Neural cell (in vitro differentiated cells): ENCODE data around the gene MIGA1. TPM values are rescaled to one million over a fixed set of nuclear protein-coding genes. Genes with fewer than 3 reads are reported as not detected.

ENCODE experiments used
- H2AFZ ChIP-seq: fragments of 200-600, 300-800 bp; sonication (generic), shearing (Covaris generic); 2 replicates; pipeline ENCODE4 v1.6.0; 2014; ENCODE audit warnings: low read depth, mild to moderate bottlenecking, antibody characterized with exemption, low read length, moderate library complexity
- H3F3A ChIP-seq: fragments of 200-600 bp; shearing (Covaris generic); 2 replicates; pipeline ENCODE4 v1.6.1; 2016; ENCODE audit warnings: mild to moderate bottlenecking, moderate library complexity, mixed read lengths, antibody characterized with exemption, low read length; ENCODE audit not compliant: insufficient read depth, poor library complexity, severe bottlenecking
- H3K27ac ChIP-seq: fragments of 200-600, 300-800 bp; sonication (generic), shearing (Covaris generic); 2 replicates; pipeline ENCODE4 v1.5.1; 2014; ENCODE audit warnings: mild to moderate bottlenecking, low read length, moderate library complexity
- H3K27me3 ChIP-seq: fragments of 300-800, 200-600 bp; sonication (generic), shearing (Covaris generic); 2 replicates; pipeline ENCODE4 v1.6.0; 2014; ENCODE audit warnings: mild to moderate bottlenecking, low read depth, low read length, moderate library complexity; ENCODE audit not compliant: insufficient read depth
- H3K36me3 ChIP-seq: fragments of 300-800, 200-600 bp; sonication (generic), shearing (Covaris generic); 2 replicates; pipeline ENCODE4 v1.5.1; 2014; ENCODE audit warnings: mild to moderate bottlenecking, antibody characterized with exemption, low read length, moderate library complexity; ENCODE audit not compliant: insufficient read depth
- H3K4me2 ChIP-seq: fragments of 300-800, 200-600 bp; sonication (generic), shearing (Covaris generic); 2 replicates; pipeline ENCODE4 v1.6.0; 2014; ENCODE audit warnings: mild to moderate bottlenecking, low read length
- H3K4me3 ChIP-seq: fragments of 300-800, 200-600 bp; sonication (generic), shearing (Covaris generic); 2 replicates; pipeline ENCODE4 v1.5.1; 2014; ENCODE audit warnings: mild to moderate bottlenecking, low read length, moderate library complexity
- H3K79me2 ChIP-seq: fragments of 200-600 bp; shearing (Covaris generic); replicated peaks from 2 replicates; pipeline ENCODE4 v1.6.0; 2014; ENCODE audit warnings: mild to moderate bottlenecking, low read length, moderate library complexity; ENCODE audit not compliant: insufficient read depth
- H3K9ac ChIP-seq: fragments of 300-800, 200-600 bp; sonication (generic), shearing (Covaris generic); 2 replicates; pipeline ENCODE4 v1.6.1; 2016; ENCODE audit warnings: mild to moderate bottlenecking, low read length, mixed read lengths
- H3K9me2 ChIP-seq: fragments of 200-600 bp; shearing (Covaris generic); 2 replicates; pipeline ENCODE4 v1.6.1; 2016; ENCODE audit warnings: mild to moderate bottlenecking, low read length, mixed read lengths; ENCODE audit not compliant: insufficient read depth
- H3K9me3 ChIP-seq: fragments of 200-600, 300-800 bp; sonication (generic), shearing (Covaris generic); 2 replicates; pipeline ENCODE4 v1.6.1; 2016; ENCODE audit warnings: mild to moderate bottlenecking, mixed run types, low read length, moderate library complexity, mixed read lengths
- H4K20me1 ChIP-seq: fragments of 200-600 bp; shearing (Covaris generic); 2 replicates; pipeline ENCODE4 v1.6.1; 2016; ENCODE audit warnings: mild to moderate bottlenecking, mixed run types; ENCODE audit not compliant: insufficient read depth
- EP300 ChIP-seq: fragments of 450-650 bp; conservative IDR thresholded peaks from 2 replicates; pipeline ENCODE4 v1.6.1; 2014; ENCODE audit warnings: antibody characterized with exemption, mild to moderate bottlenecking, moderate library complexity; ENCODE audit not compliant: poor library complexity, severe bottlenecking
- EZH2 ChIP-seq: fragments of 200-600, 300-800 bp; shearing (Covaris generic), sonication (generic); IDR thresholded peaks from 2 replicates; pipeline ENCODE4 v1.6.1; 2014; ENCODE audit warnings: antibody characterized with exemption, low read length, borderline replicate concordance, mild to moderate bottlenecking; ENCODE audit not compliant: insufficient read depth, poor library complexity, severe bottlenecking
- MXI1 ChIP-seq: fragments of 450-650 bp; conservative IDR thresholded peaks from 2 replicates; pipeline ENCODE4 v1.6.1; 2014; ENCODE audit warnings: antibody characterized with exemption, mild to moderate bottlenecking; ENCODE audit not compliant: poor library complexity, severe bottlenecking
- POLR2AphosphoS5 ChIP-seq: IDR thresholded peaks from 2 replicates; pipeline ENCODE4 v1.6.1; 2012
- RAD21 ChIP-seq: fragments of 450-650 bp; conservative IDR thresholded peaks from 2 replicates; pipeline ENCODE4 v1.6.1; 2014; ENCODE audit warnings: antibody characterized with exemption, mild to moderate bottlenecking, moderate library complexity
- REST ChIP-seq: IDR thresholded peaks from 2 replicates; pipeline ENCODE4 v1.6.1; 2012; ENCODE audit warnings: borderline replicate concordance
- SMC3 ChIP-seq: fragments of 450-650 bp; conservative IDR thresholded peaks from 2 replicates; pipeline ENCODE4 v1.6.1; 2014; ENCODE audit warnings: antibody characterized with exemption, mild to moderate bottlenecking, moderate library complexity; ENCODE audit not compliant: poor library complexity
- TAF1 ChIP-seq: IDR thresholded peaks from 2 replicates; pipeline ENCODE4 v1.6.1; 2012; ENCODE audit warnings: low read depth
- polyA plus RNA-seq: library from polyadenylated mRNA; depleted of rRNA; stranded (reverse); fragments of >200 nt; gene quantifications from 2 replicates; pipeline ENCODE4 v1.2.3, GENCODE V29; 2014
- TF ChIP-seq, protein P1 (sequence below): fragments of 450-650 bp; IDR thresholded peaks from 2 replicates; pipeline ENCODE4 v1.5.1; 2014; ENCODE audit warnings: antibody characterized with exemption, mild to moderate bottlenecking, moderate library complexity; ENCODE audit not compliant: poor library complexity, severe bottlenecking

Gene MIGA1
- polyA plus RNA-seq, 1 donor from 2014 or later, result 10.8 TPM

GRCh38 chr1:77757603-77758002 is 21.8 kb upstream of the MIGA1 start:
- no peaks in the 10 kb centered on the region for H3K36me3 ChIP-seq
- H3K9me2 ChIP-seq, result no peaks in the 10 kb centered on the region
- no peak for TF ChIP-seq EP300
- no peak for TF ChIP-seq SMC3
- no peak for TF ChIP-seq RAD21
- TF ChIP-seq EZH2, result no peak
- TF ChIP-seq, protein P1, sequence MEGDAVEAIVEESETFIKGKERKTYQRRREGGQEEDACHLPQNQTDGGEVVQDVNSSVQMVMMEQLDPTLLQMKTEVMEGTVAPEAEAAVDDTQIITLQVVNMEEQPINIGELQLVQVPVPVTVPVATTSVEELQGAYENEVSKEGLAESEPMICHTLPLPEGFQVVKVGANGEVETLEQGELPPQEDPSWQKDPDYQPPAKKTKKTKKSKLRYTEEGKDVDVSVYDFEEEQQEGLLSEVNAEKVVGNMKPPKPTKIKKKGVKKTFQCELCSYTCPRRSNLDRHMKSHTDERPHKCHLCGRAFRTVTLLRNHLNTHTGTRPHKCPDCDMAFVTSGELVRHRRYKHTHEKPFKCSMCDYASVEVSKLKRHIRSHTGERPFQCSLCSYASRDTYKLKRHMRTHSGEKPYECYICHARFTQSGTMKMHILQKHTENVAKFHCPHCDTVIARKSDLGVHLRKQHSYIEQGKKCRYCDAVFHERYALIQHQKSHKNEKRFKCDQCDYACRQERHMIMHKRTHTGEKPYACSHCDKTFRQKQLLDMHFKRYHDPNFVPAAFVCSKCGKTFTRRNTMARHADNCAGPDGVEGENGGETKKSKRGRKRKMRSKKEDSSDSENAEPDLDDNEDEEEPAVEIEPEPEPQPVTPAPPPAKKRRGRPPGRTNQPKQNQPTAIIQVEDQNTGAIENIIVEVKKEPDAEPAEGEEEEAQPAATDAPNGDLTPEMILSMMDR, result no peak
- TF ChIP-seq TAF1, result no peak
- TF ChIP-seq MXI1, result no peak
- TF ChIP-seq POLR2AphosphoS5, result no peak
- TF ChIP-seq REST, result no peak
- peaks cover 6% of the 10 kb centered on the region for H4K20me1 ChIP-seq
- H3K4me3 ChIP-seq, result peak overlapping the region; percentile 94
- H3F3A ChIP-seq, result peaks cover 14% of the 10 kb centered on the region
- H3K4me2 ChIP-seq, result peak overlapping the region; percentile 79
- no peaks in the 10 kb centered on the region for H3K9me3 ChIP-seq
- no peak overlapping the region for H3K9ac ChIP-seq
- H3K79me2 ChIP-seq, result peaks cover 62% of the 10 kb centered on the region
- no peaks in the 10 kb centered on the region for H3K27me3 ChIP-seq
- no peak overlapping the region for H3K27ac ChIP-seq
- H2AFZ ChIP-seq, result no peak overlapping the region

DNA sequence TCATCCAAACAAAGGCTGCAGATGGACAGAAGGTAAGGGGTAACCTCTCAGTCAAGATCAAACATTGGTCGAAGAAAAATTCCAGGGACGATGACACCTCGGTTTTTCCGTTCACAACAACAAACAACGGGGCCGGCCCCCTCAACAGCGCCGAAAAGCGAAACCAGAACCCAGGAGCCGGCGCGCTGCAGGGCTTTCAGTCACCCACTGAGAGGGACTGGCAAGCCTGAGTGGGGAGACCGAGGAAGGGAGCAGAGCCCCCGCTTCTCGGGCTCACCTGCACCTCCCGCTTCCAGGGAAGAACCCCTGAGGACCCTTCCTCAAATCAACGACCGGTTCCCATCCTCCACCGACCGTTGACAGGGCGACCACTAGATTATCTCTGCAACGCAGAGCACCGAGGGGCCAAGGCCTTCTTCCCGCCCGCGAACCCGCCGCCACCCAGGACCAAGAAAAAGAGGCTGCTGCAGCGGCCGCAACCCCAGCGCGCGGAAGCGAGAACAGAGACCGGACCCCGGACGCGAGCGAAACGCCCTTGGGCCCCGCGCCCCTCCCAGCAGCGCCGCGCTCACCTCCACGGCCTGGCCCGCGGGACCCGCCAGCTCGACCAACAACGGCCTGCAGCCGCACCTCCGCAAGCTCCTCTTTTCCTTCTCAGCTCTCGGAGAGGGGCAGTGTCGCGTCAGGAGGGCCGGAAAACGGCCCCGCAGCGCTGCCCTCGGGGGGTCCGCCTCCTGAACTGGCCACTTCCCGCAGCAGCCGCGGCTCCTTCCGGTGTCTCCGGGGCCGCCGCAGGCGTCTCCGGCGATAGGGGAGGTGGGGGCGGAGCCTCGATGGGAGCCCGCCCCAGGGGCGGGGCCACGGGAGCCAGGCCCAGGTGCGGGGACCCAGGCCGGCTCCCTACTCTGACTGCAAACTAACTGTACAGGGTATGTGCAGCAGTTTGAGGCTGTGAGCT is 20.1 kb upstream of the MIGA1 start, which contains the start of gene USP33:
TSS of gene USP33 (minus strand) at position 782 of the 958 bp plus-strand sequence. CDS start 18,155 bp downstream, outside the sequence.
- Histone ChIP-seq H4K20me1 (peaks cover 6% of the 10 kb centered on the region), H2AFZ (peak within 1 kb of the TSS; percentile 88), H3K9me2 (no peaks in the 10 kb centered on the region), H3F3A (peaks cover 14% of the 10 kb centered on the region), H3K36me3 (no peaks in the 10 kb centered on the region), H3K9ac (peak within 1 kb of the TSS; percentile 95), H3K9me3 (no peaks in the 10 kb centered on the region), H3K27ac (peak within 1 kb of the TSS; percentile 90), H3K27me3 (no peaks in the 10 kb centered on the region), H3K4me3 (peak within 1 kb of the TSS; percentile 94), H3K4me2 (peak within 1 kb of the TSS; percentile 44), H3K79me2 (peaks cover 47% of the 10 kb centered on the region)
- TF ChIP-seq POLR2AphosphoS5, result peak; percentile 83
- TF ChIP-seq MXI1, result peak; percentile 48
- no peak for TF ChIP-seq RAD21
- TF ChIP-seq REST, result peak; percentile 27
- no peak for TF ChIP-seq EZH2
- peak; percentile 70 for TF ChIP-seq TAF1
- TF ChIP-seq, protein P1, result no peak
- peak; percentile 32 for TF ChIP-seq EP300
- TF ChIP-seq SMC3, result no peak
